Ascending aorta (tissue), 2 donors: ENCODE data around the gene FGR. TPM values are rescaled to one million over a fixed set of nuclear protein-coding genes. Genes with fewer than 3 reads are reported as not detected.
A peak's percentile ranks its signal among the peaks of the same experiment; 100 is the strongest.
"Not testable (repeated sequence)": the region's sequence is repeated elsewhere in the genome, so short reads cannot be mapped to it uniquely, and the experiment has no call there.

Experiments
- DNase-seq, 2 donors: peaks; one replicate each; pipeline ENCODE4 v3.0.0-alpha.2; 2019; ENCODE audit warnings: low spot score in 2 of 2
- H3K27ac ChIP-seq, 2 donors: fragments of 200-600 bp; sonication (generic); one replicate each; pipeline ENCODE4 v1.5.1; 2016 to 2017; ENCODE audit warnings: mild to moderate bottlenecking in 1 of 2
- H3K27me3 ChIP-seq: fragments of 200-600 bp; sonication (generic); one replicate; pipeline ENCODE4 v1.5.1; 2017
- H3K36me3 ChIP-seq, 2 donors: fragments of 200-600 bp; sonication (generic); one replicate each; pipeline ENCODE4 v1.5.1; 2016
- H3K4me1 ChIP-seq, 2 donors: fragments of 200-600 bp; sonication (generic); one replicate each; pipeline ENCODE4 v1.5.1; 2016 to 2017; ENCODE audit warnings: mild to moderate bottlenecking in 1 of 2
- H3K4me3 ChIP-seq, 2 donors: fragments of 200-600 bp; sonication (generic); one replicate each; pipeline ENCODE4 v1.5.1; 2016 to 2017; ENCODE audit warnings: mild to moderate bottlenecking in 1 of 2
- H3K9me3 ChIP-seq, 2 donors: fragments of 200-600 bp; sonication (generic); one replicate each; pipeline ENCODE4 v1.5.1; 2016
- intact Hi-C: fragments of 100-400 bp; cut with DNase I; formaldehyde crosslinking; loops from one replicate; pipeline ENCODE4 v1.15.1; 2023
- total RNA-seq: library from RNA; depleted of rRNA; stranded (reverse); fragments of >200 nt; gene quantifications from one replicate; pipeline ENCODE4 v1.1.0, GENCODE V29; 2016
- TF ChIP-seq, protein P1 (sequence below), 3 experiments: fragments of 200-600 bp in 2 of 3; fragments of 450-650 bp in 1 of 3; sonication (generic) in 2 of 3; IDR thresholded peaks; one replicate each; pipeline ENCODE4 v1.5.1; 2016 to 2019; ENCODE audit warnings: antibody characterized with exemption in 3 of 3, mild to moderate bottlenecking in 1 of 3, moderate library complexity in 1 of 3

The FGR gene
- total RNA-seq, 1 donor from 2014 or later: 10.4 TPM

DNA sequence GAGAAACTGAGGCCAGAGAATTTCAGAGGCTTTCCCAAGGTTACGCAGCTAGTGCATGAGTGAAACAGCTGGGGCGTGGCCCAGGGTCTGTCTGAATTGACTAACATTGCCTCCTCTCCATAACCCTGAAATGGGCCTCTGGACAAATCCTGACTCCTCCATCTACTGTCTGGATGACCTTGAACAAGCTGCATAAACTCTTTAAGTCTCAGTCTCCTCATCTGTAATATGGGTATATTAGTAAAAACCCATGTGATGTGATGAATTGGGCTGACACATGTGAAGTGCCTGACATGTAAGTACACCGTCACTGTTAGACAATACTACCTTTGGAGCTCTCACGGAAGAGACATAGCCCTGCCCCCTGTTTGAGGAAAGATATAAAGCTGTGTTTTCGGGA is 12.3 kb upstream of the FGR start:
- no peaks in the 10 kb centered on the region for H3K36me3 ChIP-seq
- TF ChIP-seq, protein P1, sequence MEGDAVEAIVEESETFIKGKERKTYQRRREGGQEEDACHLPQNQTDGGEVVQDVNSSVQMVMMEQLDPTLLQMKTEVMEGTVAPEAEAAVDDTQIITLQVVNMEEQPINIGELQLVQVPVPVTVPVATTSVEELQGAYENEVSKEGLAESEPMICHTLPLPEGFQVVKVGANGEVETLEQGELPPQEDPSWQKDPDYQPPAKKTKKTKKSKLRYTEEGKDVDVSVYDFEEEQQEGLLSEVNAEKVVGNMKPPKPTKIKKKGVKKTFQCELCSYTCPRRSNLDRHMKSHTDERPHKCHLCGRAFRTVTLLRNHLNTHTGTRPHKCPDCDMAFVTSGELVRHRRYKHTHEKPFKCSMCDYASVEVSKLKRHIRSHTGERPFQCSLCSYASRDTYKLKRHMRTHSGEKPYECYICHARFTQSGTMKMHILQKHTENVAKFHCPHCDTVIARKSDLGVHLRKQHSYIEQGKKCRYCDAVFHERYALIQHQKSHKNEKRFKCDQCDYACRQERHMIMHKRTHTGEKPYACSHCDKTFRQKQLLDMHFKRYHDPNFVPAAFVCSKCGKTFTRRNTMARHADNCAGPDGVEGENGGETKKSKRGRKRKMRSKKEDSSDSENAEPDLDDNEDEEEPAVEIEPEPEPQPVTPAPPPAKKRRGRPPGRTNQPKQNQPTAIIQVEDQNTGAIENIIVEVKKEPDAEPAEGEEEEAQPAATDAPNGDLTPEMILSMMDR (IDR thresholded peaks at IDR 0.05): no peak
- no peak overlapping the region for H3K4me3 ChIP-seq
- H3K9me3 ChIP-seq: no peaks in the 10 kb centered on the region
- peaks cover 0 to 9% of the 10 kb centered on the region in 2 donors for H3K4me1 ChIP-seq
- intact Hi-C loops: loop anchor here (1.0 kb wide), 1 partner anchor 13 kb away; no protein-coding TSS in a partner anchor
- H3K27me3 ChIP-seq: no peaks in the 10 kb centered on the region
- H3K27ac ChIP-seq: no peak overlapping the region
- no peak for DNase-seq

DNA sequence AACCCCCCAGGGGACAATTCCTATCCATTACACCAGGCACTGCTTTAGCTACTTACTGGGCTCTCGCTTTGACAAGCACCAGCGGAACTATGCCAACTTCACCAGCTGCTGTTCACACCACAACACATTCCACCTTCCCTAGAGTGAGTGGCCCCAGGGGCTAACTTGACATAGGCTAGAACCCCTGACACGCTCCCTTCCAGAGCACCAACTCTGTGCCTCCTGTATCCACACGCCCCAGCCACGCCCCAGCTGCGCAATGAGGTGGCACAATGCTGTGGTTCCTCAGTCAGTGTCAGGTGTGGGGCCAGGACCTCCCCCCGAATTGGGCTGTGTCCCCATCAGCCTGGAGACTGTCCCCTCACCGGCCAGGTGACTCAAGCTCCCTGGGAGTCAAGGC is 11.7 kb upstream of the FGR start:
- Histone ChIP-seq H3K36me3 (no peaks in the 10 kb centered on the region), H3K27ac (no peak overlapping the region), H3K4me3 (no peak overlapping the region), H3K9me3 (no peaks in the 10 kb centered on the region), H3K4me1 (peaks cover 0 to 9% of the 10 kb centered on the region in 2 donors), H3K27me3 (no peaks in the 10 kb centered on the region)
- intact Hi-C loops: loop anchor here (1.0 kb wide), 1 partner anchor 14 kb away; no protein-coding TSS in a partner anchor
- no peak for DNase-seq
- TF ChIP-seq, protein P1 (IDR thresholded peaks at IDR 0.05): no peak

DNA sequence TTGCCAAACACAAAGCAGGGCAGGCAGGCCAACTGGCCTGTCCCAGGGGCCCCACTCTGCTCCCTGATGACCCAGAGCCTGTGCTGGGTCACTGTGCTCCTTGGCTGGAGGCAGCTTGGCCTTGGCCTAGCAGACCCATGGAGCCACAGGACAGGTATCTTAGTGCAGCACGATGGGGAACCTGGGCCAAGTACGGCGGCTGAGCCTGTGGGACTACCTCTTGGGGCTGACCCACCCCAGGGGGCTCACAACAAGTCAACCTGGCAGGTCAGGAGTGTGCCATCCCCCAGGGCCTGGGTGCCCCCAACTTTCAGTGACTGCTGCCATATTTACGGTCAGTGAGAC is 10.1 kb upstream of the FGR start:
- H3K27ac ChIP-seq: no peak overlapping the region
- no peak for DNase-seq
- intact Hi-C loops: no loop called here
- no peak overlapping the region for H3K4me3 ChIP-seq
- H3K9me3 ChIP-seq: no peaks in the 10 kb centered on the region
- TF ChIP-seq, protein P1 (IDR thresholded peaks at IDR 0.05): no peak
- peaks cover 0 to 9% of the 10 kb centered on the region in 2 donors for H3K4me1 ChIP-seq
- H3K36me3 ChIP-seq: no peaks in the 10 kb centered on the region
- H3K27me3 ChIP-seq: no peaks in the 10 kb centered on the region

DNA sequence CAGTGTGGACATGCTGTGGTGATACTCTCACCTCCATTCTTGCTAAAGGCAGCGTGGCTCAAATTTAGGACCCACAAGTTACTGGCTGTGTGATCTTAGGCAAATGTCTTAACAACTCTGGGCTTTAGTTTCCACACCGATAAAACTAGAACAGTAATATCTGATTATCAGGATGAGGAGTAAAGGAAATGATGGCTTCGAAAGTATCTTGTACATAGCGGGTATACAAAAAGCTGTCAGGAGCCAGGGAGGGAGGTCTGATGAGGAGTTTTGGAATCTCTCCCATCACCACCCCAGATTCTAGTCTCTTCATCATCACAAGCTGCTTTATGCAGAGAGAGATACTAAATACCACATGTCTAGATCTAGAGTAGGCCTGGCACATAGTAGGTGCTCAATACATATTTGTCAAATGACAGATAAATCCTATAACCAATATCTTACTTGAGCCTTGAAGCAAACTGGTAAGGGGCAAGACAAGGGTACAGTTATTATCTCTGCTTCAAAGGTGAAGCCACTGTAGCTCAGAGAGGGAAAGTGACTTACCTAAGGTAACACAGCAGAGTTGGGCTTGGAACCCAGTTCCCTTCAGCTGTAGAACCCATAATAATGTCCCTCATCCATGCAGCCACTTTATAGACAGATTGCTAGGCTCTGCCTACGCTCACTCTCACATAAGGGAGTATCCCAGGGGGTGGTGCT is 9.5 kb upstream of the FGR start:
- intact Hi-C loops: no loop called here
- Histone ChIP-seq H3K27ac (no peak overlapping the region), H3K27me3 (no peaks in the 10 kb centered on the region), H3K9me3 (no peaks in the 10 kb centered on the region), H3K4me1 (peaks cover 0 to 9% of the 10 kb centered on the region in 2 donors), H3K4me3 (no peak overlapping the region), H3K36me3 (no peaks in the 10 kb centered on the region)
- TF ChIP-seq, protein P1 (IDR thresholded peaks at IDR 0.05): no peak
- no peak for DNase-seq

DNA sequence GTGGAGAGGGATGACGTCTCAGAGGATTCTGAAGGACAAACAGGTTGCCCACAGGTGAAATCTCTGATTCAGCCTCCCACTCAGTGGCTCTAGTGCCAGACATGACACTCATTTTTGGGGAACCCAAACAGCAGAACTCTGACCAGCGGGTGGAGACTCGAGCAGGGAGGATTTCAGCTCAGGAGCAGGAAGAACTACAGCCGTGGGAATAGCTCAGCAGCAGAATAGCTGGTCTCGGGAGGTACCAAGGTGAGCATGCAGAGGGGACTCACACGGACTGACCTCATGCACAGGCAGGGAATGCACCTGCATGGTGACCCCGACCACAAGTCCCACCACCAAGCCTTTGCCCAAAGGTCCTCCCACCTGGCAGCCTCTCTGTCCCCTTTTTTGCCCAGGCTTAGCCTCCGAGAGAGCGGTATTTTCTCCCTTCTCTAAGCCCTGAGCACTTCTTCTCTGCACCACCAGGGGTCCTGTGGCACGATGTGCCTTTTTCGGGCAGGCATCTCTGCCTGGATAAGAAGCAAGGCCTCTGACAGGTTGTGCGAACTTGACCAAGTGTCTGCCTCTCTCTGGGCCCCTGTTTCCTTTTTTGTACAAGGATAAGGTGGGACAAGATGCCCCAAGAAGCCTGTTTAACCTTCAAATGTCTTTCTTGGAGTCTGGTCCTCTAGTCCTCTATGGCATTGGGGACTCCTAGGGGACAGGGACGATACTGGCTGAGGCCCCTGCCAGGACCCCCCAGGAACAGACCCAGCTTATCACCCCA is 8.8 kb upstream of the FGR start:
- Histone ChIP-seq H3K4me1 (peaks cover 0 to 5% of the 10 kb centered on the region in 2 donors), H3K27ac (no peak overlapping the region), H3K27me3 (no peaks in the 10 kb centered on the region), H3K36me3 (no peaks in the 10 kb centered on the region), H3K4me3 (no peak overlapping the region), H3K9me3 (no peaks in the 10 kb centered on the region)
- TF ChIP-seq, protein P1 (IDR thresholded peaks at IDR 0.05): peak; percentile 72 to 78 (median 75)
- intact Hi-C loops: no loop called here
- DNase-seq: no peak

DNA sequence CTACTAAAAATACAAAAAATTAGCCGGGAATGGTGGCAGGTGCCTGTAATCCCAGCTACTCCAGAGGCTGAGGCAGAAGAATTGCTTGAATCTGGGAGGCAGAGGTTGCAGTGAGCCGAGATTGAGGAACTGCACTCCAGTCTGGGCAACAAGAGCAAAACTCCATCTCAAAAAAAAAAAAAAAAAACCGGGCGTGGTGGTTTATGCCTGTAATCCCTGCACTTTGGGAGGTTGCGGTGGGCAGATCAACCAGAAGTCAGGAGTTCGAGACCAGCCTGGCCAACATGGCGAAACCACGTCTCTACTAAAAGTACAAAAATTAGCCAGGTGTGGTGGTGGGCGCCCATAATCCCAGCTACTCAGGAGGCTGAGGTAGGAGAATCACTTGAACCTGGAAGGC is 5.5 kb upstream of the FGR start:
- H3K4me1 ChIP-seq, DNase-seq, H3K27ac ChIP-seq, H3K27me3 ChIP-seq, H3K36me3 ChIP-seq, H3K9me3 ChIP-seq, H3K4me3 ChIP-seq, intact Hi-C loops: not testable (repeated sequence)
